ENCODE measurements around the gene PTPN9.
"Not testable (repeated sequence)": the region's sequence is repeated elsewhere in the genome, so short reads cannot be mapped to it uniquely, and the experiment has no call there.

Gene PTPN9

GRCh38 chr15:75578948-75579920, at the start of gene PTPN9:
Gene PTPN9, minus strand, starts transcription at chr15:75579315. Its CDS starts 539 bp downstream, at chr15:75578776.
- peak; percentile 63 to 65 for DNase-seq (ENCODE audit: low read depth in 2 of 2)

GRCh38 chr15:75625542-75626347, 46.6 kb upstream of the PTPN9 start, which contains the start of gene SNUPN:
Gene SNUPN, minus strand, starts transcription at chr15:75625725. Its CDS starts 4,674 bp downstream, at chr15:75621051.
- DNase-seq (ENCODE audit: low read depth in 2 of 2), result peak; percentile 77 to 79

GRCh38 chr15:75622505-75622904, 43.4 kb upstream of the PTPN9 start:
- DNase-seq (ENCODE audit: low read depth in 2 of 2), result no peak

- peak; percentile 81 for DNase-seq (ENCODE audit: low read depth in 2 of 2)
Observed at GRCh38 chr15:75620841-75621391, 41.8 kb upstream of the PTPN9 start.

- DNase-seq (ENCODE audit: low read depth in 2 of 2), result peak; percentile 74 to 75
Observed at GRCh38 chr15:75620058-75620820, 41.1 kb upstream of the PTPN9 start.

GRCh38 chr15:75616766-75617165, 37.7 kb upstream of the PTPN9 start:
- no peak for DNase-seq (ENCODE audit: low read depth in 2 of 2)

GRCh38 chr15:75606711-75607699, 27.9 kb upstream of the PTPN9 start:
- no peak for DNase-seq (ENCODE audit: low read depth in 2 of 2)

- DNase-seq (ENCODE audit: low read depth in 2 of 2), result no peak
Observed at GRCh38 chr15:75606026-75606425, 26.9 kb upstream of the PTPN9 start.

GRCh38 chr15:75599401-75599800, 20.3 kb upstream of the PTPN9 start:
- no peak for DNase-seq (ENCODE audit: low read depth in 2 of 2)

GRCh38 chr15:75598361-75598760, 19.2 kb upstream of the PTPN9 start:
- DNase-seq (ENCODE audit: low read depth in 2 of 2), result no peak

- DNase-seq (ENCODE audit: low read depth in 2 of 2), result no peak
Observed at GRCh38 chr15:75597667-75598341, 18.7 kb upstream of the PTPN9 start.

- DNase-seq (ENCODE audit: low read depth in 2 of 2), result no peak
Observed at GRCh38 chr15:75596703-75597345, 17.7 kb upstream of the PTPN9 start.

GRCh38 chr15:75594276-75594675, 15.2 kb upstream of the PTPN9 start:
- DNase-seq (ENCODE audit: low read depth in 2 of 2), result no peak

GRCh38 chr15:75591655-75592364, 12.7 kb upstream of the PTPN9 start:
- no peak for DNase-seq (ENCODE audit: low read depth in 2 of 2)

GRCh38 chr15:75590239-75590638, 11.1 kb upstream of the PTPN9 start:
- no peak for DNase-seq (ENCODE audit: low read depth in 2 of 2)

- no peak for DNase-seq (ENCODE audit: low read depth in 2 of 2)
Observed at GRCh38 chr15:75589071-75589470, 10.0 kb upstream of the PTPN9 start.

- not testable (repeated sequence) for DNase-seq (ENCODE audit: low read depth in 2 of 2)
Observed at GRCh38 chr15:75586422-75586821, 7.3 kb upstream of the PTPN9 start.

GRCh38 chr15:75584121-75584520, 5.0 kb upstream of the PTPN9 start:
- DNase-seq (ENCODE audit: low read depth in 2 of 2), result no peak

Data from fibroblast of skin of left quadriceps (primary cell).